OCI-LY7 (cell line): Measurements from ENCODE around the gene VAPB.

Experiments used
- CTCF ChIP-seq: fragments of 200-600 bp; sonication (generic); conservative IDR thresholded peaks from 2 replicates; pipeline ENCODE4 v1.5.1; 2014; ENCODE audit warnings: mild to moderate bottlenecking, antibody characterized with exemption, low read length, moderate library complexity, mixed read lengths
- EZH2phosphoT487 ChIP-seq: fragments of 200-600 bp; sonication (generic); IDR thresholded peaks from 2 replicates; pipeline ENCODE4 v1.6.1; 2018; ENCODE audit warnings: low read depth, borderline replicate concordance, mild to moderate bottlenecking, mixed run types, antibody characterized with exemption, low read length, moderate library complexity, mixed read lengths

- no peak for TF ChIP-seq CTCF
- no peak for TF ChIP-seq EZH2phosphoT487
Measured at GRCh38 chr20:58384821-58385220, 4.2 kb upstream of the VAPB start.
